ENCODE data around the gene BCL3. TPM values are rescaled to one million over a fixed set of nuclear protein-coding genes. Genes with fewer than 3 reads are reported as not detected.

The BCL3 gene
- polyA plus RNA-seq, 1 donor (not counting 4 experiments of a cell fraction or from before 2014, with no cell fraction given), result 1.1 TPM

DNA sequence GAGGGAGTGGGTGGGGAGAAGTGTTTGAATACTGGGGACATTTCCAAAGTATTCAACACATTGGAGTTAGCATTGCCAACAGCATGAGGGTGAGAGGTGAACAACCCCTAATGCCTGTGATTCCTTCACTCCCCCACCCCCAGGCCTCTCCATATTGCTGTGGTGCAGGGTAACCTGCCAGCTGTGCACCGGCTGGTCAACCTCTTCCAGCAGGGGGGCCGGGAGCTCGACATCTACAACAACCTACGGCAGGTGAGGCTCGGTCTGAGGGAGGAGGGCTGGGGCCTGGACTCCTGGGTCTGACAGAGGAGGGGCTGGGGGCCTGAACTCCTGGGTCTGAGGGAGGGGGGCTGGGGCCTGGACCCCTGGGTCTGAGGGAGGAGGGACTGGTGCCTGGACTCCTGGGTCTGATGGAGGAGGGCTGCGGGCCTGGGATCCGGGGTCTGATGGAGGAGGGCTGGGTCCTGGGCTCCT, 7.6 kb downstream of the BCL3 start:
- Histone ChIP-seq H3K27me3 (ENCODE audit: control insufficient read depth, extremely low read depth, insufficient read depth, low read length) (no peaks in the 10 kb centered on the region), H3K9ac (ENCODE audit: control insufficient read depth, extremely low read depth, insufficient read depth, low read length) (no peak overlapping the region), H4K20me1 (ENCODE audit: control insufficient read depth, extremely low read depth, insufficient read depth, low read length) (no peaks in the 10 kb centered on the region), H3K4me2 (ENCODE audit: control insufficient read depth, extremely low read depth, insufficient read depth, low read depth, low read length) (no peak overlapping the region), H3K4me1 (ENCODE audit: control insufficient read depth, extremely low read depth, insufficient read depth, low read length) (peaks cover 26% of the 10 kb centered on the region), H3K27ac (ENCODE audit: control insufficient read depth, insufficient read depth, low read length) (no peak overlapping the region), H3K79me2 (ENCODE audit: control insufficient read depth, insufficient read depth, low read length) (peaks cover 3% of the 10 kb centered on the region), H3K9me1 (ENCODE audit: control insufficient read depth, extremely low read depth, insufficient read depth, low read length) (no peaks in the 10 kb centered on the region), H3K9me3 (ENCODE audit: control insufficient read depth, low read depth, low read length) (no peaks in the 10 kb centered on the region), H3K4me3 (ENCODE audit: control insufficient read depth in 2 of 3, extremely low read depth in 1 of 3, insufficient read depth in 2 of 3, low read depth in 1 of 3, low read length in 3 of 3) (no peak overlapping the region), H3K36me3 (ENCODE audit: control insufficient read depth in 2 of 2, extremely low read depth in 1 of 2, insufficient read depth in 2 of 2, low read length in 2 of 2) (peaks cover 19 to 27% of the 10 kb centered on the region in 2 experiments), H2AFZ (ENCODE audit: control insufficient read depth, low read length) (no peak overlapping the region)
- DNase-seq (ENCODE audit: low read depth, low spot score) (no peak), FAIRE-seq (no peak)
- TF ChIP-seq EZH2 (IDR thresholded peaks at IDR 0.05; ENCODE audit: low read length), result no peak
- TF ChIP-seq, protein P1, sequence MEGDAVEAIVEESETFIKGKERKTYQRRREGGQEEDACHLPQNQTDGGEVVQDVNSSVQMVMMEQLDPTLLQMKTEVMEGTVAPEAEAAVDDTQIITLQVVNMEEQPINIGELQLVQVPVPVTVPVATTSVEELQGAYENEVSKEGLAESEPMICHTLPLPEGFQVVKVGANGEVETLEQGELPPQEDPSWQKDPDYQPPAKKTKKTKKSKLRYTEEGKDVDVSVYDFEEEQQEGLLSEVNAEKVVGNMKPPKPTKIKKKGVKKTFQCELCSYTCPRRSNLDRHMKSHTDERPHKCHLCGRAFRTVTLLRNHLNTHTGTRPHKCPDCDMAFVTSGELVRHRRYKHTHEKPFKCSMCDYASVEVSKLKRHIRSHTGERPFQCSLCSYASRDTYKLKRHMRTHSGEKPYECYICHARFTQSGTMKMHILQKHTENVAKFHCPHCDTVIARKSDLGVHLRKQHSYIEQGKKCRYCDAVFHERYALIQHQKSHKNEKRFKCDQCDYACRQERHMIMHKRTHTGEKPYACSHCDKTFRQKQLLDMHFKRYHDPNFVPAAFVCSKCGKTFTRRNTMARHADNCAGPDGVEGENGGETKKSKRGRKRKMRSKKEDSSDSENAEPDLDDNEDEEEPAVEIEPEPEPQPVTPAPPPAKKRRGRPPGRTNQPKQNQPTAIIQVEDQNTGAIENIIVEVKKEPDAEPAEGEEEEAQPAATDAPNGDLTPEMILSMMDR (optimal IDR thresholded peaks at IDR 0.05 in 1 of 3, IDR thresholded peaks at IDR 0.05 in 1 of 3, conservative IDR thresholded peaks at IDR 0.05 in 1 of 3; ENCODE audit: extremely low read depth in 1 of 3, insufficient read depth in 2 of 3, low read length in 3 of 3), result no peak
- dilution Hi-C loops (cut with MboI; ENCODE audit: extremely low pct_ligation_motif_present, low sequenced_read_pairs), result no loop called here

DNA sequence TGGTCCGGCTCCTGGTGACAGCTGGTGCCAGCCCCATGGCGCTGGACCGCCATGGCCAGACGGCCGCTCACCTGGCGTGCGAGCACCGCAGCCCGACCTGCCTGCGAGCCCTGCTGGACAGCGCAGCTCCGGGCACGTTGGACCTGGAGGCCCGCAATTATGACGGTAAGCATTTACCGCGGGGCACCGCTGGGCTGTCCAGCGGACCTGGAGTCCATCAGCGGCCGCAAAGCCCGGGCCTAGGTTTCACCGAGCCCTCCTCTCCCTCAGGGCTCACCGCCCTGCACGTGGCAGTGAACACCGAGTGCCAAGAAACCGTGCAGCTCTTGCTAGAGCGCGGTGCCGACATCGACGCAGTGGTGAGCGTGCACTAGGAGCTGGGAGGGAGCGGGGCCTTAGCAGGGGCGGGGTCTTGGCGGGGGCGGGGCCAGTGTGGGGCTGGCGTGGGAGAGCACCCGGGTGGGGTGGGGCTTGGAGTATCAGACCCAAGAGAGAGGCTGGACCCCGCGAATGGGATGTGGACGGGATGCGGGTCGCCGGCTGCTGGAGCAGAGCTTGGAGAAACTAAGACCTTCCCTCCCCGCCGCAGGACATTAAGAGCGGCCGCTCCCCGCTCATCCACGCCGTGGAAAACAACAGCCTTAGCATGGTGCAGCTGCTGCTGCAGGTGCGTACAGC, 8.7 kb downstream of the BCL3 start:
- Histone ChIP-seq H3K9me3 (ENCODE audit: control insufficient read depth, low read depth, low read length) (no peaks in the 10 kb centered on the region), H4K20me1 (ENCODE audit: control insufficient read depth, extremely low read depth, insufficient read depth, low read length) (no peaks in the 10 kb centered on the region), H3K9me1 (ENCODE audit: control insufficient read depth, extremely low read depth, insufficient read depth, low read length) (no peaks in the 10 kb centered on the region), H3K4me3 (ENCODE audit: control insufficient read depth in 2 of 3, extremely low read depth in 1 of 3, insufficient read depth in 2 of 3, low read depth in 1 of 3, low read length in 3 of 3) (no peak overlapping the region), H2AFZ (ENCODE audit: control insufficient read depth, low read length) (no peak overlapping the region), H3K79me2 (ENCODE audit: control insufficient read depth, insufficient read depth, low read length) (peaks cover 3% of the 10 kb centered on the region), H3K9ac (ENCODE audit: control insufficient read depth, extremely low read depth, insufficient read depth, low read length) (no peak overlapping the region), H3K4me2 (ENCODE audit: control insufficient read depth, extremely low read depth, insufficient read depth, low read depth, low read length) (no peak overlapping the region), H3K36me3 (ENCODE audit: control insufficient read depth in 2 of 2, extremely low read depth in 1 of 2, insufficient read depth in 2 of 2, low read length in 2 of 2) (peaks cover 17 to 27% of the 10 kb centered on the region in 2 experiments), H3K27me3 (ENCODE audit: control insufficient read depth, extremely low read depth, insufficient read depth, low read length) (no peaks in the 10 kb centered on the region), H3K4me1 (ENCODE audit: control insufficient read depth, extremely low read depth, insufficient read depth, low read length) (peaks cover 26% of the 10 kb centered on the region), H3K27ac (ENCODE audit: control insufficient read depth, insufficient read depth, low read length) (no peak overlapping the region)
- no peak for TF ChIP-seq EZH2 (IDR thresholded peaks at IDR 0.05; ENCODE audit: low read length)
- TF ChIP-seq, protein P1 (optimal IDR thresholded peaks at IDR 0.05 in 1 of 3, IDR thresholded peaks at IDR 0.05 in 1 of 3, conservative IDR thresholded peaks at IDR 0.05 in 1 of 3; ENCODE audit: extremely low read depth in 1 of 3, insufficient read depth in 2 of 3, low read length in 3 of 3), result no peak
- dilution Hi-C loops (cut with MboI; ENCODE audit: extremely low pct_ligation_motif_present, low sequenced_read_pairs), result no loop called here
- DNase-seq (ENCODE audit: low read depth, low spot score) (no peak), FAIRE-seq (no peak)
